ENCODE results near the gene RGN.
"Not testable (repeated sequence)": the region's sequence is repeated elsewhere in the genome, so short reads cannot be mapped to it uniquely, and the experiment has no call there.

DNA sequence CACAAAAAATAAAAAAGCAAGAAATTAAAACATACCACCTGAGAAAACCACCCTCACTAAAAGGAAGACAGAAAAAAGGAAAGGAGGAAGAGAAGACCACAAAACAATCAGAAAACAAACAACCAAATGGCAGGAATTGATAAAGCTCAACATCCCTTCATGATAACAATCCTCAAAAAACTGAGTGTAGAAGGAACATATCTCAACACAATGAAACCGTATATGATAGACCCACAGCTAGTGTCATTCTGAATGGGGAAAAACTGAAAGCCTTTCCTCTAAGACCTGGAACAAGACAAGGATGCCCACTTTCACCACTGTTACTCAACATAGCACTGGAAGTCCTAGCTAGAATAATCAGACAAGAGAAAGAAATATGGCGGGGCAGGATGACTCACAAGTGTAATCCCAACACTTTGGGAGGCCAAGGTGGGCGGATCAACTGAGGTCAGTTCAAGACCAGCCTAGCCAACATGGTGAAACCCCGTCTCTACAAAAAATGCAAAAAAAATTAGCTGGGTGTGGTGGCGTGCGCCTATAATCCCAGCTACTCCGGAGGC, 38.4 kb downstream of the RGN start:
- TF ChIP-seq, protein P1, sequence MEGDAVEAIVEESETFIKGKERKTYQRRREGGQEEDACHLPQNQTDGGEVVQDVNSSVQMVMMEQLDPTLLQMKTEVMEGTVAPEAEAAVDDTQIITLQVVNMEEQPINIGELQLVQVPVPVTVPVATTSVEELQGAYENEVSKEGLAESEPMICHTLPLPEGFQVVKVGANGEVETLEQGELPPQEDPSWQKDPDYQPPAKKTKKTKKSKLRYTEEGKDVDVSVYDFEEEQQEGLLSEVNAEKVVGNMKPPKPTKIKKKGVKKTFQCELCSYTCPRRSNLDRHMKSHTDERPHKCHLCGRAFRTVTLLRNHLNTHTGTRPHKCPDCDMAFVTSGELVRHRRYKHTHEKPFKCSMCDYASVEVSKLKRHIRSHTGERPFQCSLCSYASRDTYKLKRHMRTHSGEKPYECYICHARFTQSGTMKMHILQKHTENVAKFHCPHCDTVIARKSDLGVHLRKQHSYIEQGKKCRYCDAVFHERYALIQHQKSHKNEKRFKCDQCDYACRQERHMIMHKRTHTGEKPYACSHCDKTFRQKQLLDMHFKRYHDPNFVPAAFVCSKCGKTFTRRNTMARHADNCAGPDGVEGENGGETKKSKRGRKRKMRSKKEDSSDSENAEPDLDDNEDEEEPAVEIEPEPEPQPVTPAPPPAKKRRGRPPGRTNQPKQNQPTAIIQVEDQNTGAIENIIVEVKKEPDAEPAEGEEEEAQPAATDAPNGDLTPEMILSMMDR (IDR thresholded peaks at IDR 0.05; ENCODE audit: low read depth, low read length), result not testable (repeated sequence)
- TF ChIP-seq EZH2phosphoT487 (IDR thresholded peaks at IDR 0.05; ENCODE audit: low read depth), result not testable (repeated sequence)
